GM21390 (cell line): ENCODE measurements around the gene SEPTIN5.

Experiments used
- ATAC-seq: cut with Tn5 transposase; IDR thresholded peaks from one replicate; pipeline ENCODE4 v1.9.1; 2021; ENCODE audit not compliant: unreplicated experiment

Gene SEPTIN5

DNA sequence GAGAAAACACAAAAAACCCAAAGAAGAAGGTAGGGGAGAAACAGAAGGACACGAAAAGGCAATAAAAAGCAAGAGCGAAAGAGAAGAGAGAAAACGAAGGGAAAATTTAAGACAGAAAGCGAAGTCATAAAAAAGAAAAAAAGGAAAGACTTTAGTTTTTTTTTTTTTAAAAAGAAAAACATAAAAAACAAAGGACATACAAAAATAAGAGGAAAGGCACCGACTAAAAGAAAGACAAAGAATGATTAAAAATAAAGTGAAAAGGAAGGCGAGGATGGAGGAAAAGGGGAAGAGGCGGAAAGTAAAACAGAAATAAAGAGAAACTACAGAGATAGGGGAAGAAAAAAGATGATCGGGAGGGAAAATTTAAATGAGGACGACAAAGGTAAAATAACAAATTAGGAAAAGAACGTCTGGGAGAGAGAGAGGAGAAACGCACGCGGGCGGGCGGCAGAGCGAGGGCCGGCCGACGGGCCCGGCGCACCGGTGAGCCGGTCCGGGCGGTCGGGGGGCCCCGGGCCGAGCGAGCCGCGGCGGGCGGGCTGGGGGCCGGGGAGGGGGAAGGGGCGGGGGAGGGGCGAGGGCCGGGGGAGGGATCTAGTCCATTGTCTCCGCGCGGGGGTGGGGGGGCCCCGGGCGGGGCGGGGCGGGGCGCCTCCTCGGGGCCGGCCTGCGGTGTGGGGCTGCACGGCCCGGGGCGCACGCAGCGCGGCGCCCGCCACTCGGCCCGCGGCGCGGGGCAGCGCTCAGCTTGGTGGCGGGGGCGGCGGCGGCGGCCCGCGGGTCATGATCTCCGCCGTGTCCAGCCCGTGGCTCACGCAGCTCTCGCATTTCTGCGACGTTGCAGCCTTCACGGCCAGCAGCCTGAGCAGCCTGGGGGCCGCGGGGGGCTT, 46.0 kb downstream of the SEPTIN5 start, which contains the start of gene TBX1:
TBX1 (plus strand) TSS at position 721 of the 893 bp plus-strand sequence; CDS start at position 787, 66 bp downstream.
- ATAC-seq = no peak

GRCh38 chr22:19760951-19761724, 46.8 kb downstream of the SEPTIN5 start:
- no peak for ATAC-seq

- ATAC-seq = no peak
These were observed 47.6 kb downstream of the SEPTIN5 start for GRCh38 chr22:19761725-19762567.

GRCh38 chr22:19762568-19763457, 48.5 kb downstream of the SEPTIN5 start:
- ATAC-seq = no peak

- ATAC-seq = no peak
These were observed 49.4 kb downstream of the SEPTIN5 start for GRCh38 chr22:19763458-19764298.

GRCh38 chr22:19764299-19764593, 49.9 kb downstream of the SEPTIN5 start:
- ATAC-seq = no peak

DNA sequence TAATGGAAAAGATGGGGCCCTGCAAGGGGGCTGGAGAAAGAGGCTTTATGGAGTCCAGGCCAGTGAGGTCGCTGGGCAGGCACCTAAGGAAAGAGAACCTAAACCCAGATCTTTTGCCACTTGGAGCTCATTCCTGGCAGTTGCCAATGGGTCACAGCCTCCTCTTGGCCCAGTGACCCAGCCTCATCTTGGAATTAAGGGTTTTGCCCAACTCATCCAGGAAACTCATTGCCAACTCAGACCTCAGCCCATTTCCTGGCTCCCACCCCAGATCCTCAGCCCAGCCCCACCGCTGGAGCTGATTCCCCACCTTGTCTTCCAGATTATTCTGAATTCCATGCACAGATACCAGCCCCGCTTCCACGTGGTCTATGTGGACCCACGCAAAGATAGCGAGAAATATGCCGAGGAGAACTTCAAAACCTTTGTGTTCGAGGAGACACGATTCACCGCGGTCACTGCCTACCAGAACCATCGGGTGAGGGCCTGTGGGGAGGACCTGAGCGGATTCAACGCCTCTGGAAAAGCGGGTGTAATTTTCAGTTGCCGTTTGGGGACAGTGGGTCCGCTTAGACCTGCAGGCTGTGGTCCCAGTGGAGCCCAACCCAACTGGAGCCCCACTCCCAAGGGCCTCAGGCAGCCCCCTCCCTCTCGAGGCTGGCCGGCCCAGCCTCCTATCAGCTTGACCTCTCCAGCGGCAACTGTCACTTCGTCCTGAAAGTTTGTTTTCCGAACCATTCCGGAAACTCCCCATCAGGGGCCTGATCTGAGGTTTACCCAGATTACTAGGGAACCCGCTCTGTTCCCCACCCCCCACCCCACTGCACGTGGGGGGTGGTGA, 50.6 kb downstream of the SEPTIN5 start:
- ATAC-seq = no peak

- no peak for ATAC-seq
These were observed 51.4 kb downstream of the SEPTIN5 start for GRCh38 chr22:19765477-19766239.

- ATAC-seq = no peak
These were observed 51.9 kb downstream of the SEPTIN5 start for GRCh38 chr22:19766240-19766510.

DNA sequence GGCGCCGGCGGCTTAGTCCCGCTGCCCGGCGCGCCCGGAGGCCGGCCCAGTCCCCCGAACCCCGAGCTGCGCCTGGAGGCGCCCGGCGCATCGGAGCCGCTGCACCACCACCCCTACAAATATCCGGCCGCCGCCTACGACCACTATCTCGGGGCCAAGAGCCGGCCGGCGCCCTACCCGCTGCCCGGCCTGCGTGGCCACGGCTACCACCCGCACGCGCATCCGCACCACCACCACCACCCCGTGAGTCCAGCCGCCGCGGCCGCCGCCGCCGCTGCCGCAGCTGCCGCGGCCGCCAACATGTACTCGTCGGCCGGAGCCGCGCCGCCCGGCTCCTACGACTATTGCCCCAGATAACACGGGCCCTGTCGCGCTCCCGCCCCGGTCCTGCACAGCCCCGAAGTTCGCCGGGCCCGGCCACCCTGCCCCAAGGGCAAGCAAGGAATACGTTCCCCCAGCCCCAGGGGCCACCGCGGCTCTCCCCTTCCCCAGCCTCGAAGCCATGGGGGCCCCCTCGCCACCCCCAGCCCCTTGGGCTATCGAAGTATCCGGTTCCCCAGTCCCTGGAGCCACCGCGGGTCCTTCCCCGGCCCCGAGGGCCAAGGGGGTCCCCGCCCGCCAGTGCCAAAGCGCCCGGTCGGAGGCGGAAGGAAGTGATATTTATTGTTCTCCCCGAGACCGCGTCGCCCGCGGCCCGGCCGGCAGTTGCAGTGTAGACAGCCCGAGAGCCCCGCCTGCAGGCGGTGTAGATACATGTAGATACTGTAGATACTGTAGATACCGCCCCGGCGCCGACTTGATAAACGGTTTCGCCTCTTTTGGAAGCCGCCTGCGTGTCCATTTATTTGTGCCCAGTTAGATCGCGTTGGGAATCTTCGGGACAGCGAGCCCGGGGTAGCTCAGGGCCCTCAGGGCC, 52.5 kb downstream of the SEPTIN5 start:
- no peak for ATAC-seq

- no peak for ATAC-seq
These were observed 53.4 kb downstream of the SEPTIN5 start for GRCh38 chr22:19767427-19768341.

GRCh38 chr22:19769393-19769715, 55.1 kb downstream of the SEPTIN5 start:
- ATAC-seq = no peak

DNA sequence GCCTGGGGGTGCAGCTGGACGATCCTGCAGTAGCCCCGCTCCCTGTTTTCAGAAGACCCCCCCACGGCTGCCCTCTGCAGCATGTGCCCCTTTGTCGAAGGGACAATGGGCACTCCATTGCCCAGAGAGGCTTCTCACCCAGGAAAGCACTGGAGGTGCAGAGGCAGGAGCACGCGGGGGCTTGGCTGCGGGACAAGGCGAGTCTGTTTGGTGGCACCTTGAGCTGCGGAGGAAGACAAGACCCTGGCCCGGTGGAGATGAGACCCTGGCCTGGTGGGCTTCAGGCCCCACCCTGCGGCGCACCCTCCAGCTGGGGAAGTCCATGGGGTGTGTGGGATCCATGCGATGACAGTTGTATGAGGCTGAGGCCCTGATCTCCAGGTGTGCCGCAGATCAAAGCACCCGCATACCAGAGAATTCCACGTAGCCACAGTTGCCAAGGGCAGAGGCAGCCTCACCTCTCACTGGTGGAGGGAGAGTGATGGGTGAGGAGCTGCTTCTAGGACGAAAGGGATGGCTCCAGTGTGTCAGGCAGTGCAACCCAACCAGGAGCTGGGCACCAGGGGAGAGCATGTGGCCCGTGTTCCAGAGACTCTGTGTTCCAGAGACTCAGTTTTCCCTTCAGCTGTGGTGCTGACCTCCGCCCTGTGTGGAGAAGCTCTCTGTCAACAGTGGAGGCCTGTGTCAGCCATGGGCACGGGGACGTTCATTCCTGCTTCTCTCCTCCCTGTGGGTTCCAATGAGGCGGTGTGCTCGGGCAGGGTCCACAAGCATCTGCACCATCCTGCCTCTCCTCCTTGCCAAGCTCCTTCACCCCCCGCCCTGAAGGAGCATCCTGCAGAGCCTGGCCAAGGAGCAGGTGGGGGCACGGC, 56.3 kb downstream of the SEPTIN5 start:
- ATAC-seq = no peak

- ATAC-seq = no peak
These were observed 58.0 kb downstream of the SEPTIN5 start for GRCh38 chr22:19772422-19772672.
